BE2C (cell line): ENCODE measurements around the gene TPST1. TPM values are rescaled to one million over a fixed set of nuclear protein-coding genes. Genes with fewer than 3 reads are reported as not detected.
A peak's percentile ranks its signal among the peaks of the same experiment; 100 is the strongest.
"Not testable (repeated sequence)": the region's sequence is repeated elsewhere in the genome, so short reads cannot be mapped to it uniquely, and the experiment has no call there.

Experiments used
- DNase-seq: peaks from one replicate; pipeline ENCODE4 v3.0.0-alpha.2; 2020
- H3K27me3 ChIP-seq: fragments of 250-450 bp; sonication (Bioruptor Pico); 2 replicates; pipeline ENCODE4 v1.5.1; 2020; ENCODE audit warnings: mild to moderate bottlenecking
- H3K36me3 ChIP-seq: fragments of 250-450 bp; sonication (Bioruptor Pico); 2 replicates; pipeline ENCODE4 v1.5.1; 2020; ENCODE audit warnings: mild to moderate bottlenecking
- H3K4me1 ChIP-seq: fragments of 250-450 bp; sonication (Bioruptor Pico); 2 replicates; pipeline ENCODE4 v1.5.1; 2020
- H3K4me3 ChIP-seq: 2 replicates; pipeline ENCODE4 v1.5.1; 2011; ENCODE audit warnings: low read depth, low read length
- H3K9me3 ChIP-seq: fragments of 250-450 bp; sonication (Bioruptor Pico); 2 replicates; pipeline ENCODE4 v1.5.1; 2020
- polyA plus RNA-seq: library from polyadenylated mRNA; unstranded; fragments of >200 nt; gene quantifications from one replicate; pipeline ENCODE4 v1.2.1, GENCODE V29; 2012; ENCODE audit warnings: low read depth, missing spikeins; ENCODE audit not compliant: insufficient read length, insufficient read depth
- TF ChIP-seq, protein P1 (sequence below): IDR thresholded peaks from 2 replicates; pipeline ENCODE4 v1.5.1; 2012; ENCODE audit warnings: mild to moderate bottlenecking, low read depth, low read length

Gene TPST1
- polyA plus RNA-seq = 21.7 TPM

- no peaks in the 10 kb centered on the region for H3K27me3 ChIP-seq
- H3K4me1 ChIP-seq = peaks cover 5% of the 10 kb centered on the region
- H3K36me3 ChIP-seq = no peaks in the 10 kb centered on the region
- peak; percentile 97 for DNase-seq
- no peaks in the 10 kb centered on the region for H3K9me3 ChIP-seq
- H3K4me3 ChIP-seq = peak within 1 kb of the TSS; percentile 89
- TF ChIP-seq, protein P1, sequence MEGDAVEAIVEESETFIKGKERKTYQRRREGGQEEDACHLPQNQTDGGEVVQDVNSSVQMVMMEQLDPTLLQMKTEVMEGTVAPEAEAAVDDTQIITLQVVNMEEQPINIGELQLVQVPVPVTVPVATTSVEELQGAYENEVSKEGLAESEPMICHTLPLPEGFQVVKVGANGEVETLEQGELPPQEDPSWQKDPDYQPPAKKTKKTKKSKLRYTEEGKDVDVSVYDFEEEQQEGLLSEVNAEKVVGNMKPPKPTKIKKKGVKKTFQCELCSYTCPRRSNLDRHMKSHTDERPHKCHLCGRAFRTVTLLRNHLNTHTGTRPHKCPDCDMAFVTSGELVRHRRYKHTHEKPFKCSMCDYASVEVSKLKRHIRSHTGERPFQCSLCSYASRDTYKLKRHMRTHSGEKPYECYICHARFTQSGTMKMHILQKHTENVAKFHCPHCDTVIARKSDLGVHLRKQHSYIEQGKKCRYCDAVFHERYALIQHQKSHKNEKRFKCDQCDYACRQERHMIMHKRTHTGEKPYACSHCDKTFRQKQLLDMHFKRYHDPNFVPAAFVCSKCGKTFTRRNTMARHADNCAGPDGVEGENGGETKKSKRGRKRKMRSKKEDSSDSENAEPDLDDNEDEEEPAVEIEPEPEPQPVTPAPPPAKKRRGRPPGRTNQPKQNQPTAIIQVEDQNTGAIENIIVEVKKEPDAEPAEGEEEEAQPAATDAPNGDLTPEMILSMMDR = peak; percentile 55
Measured at GRCh38 chr7:66204822-66205740, at the start of gene TPST1. Gene TPST1 (plus strand): TSS chr7:66205334. CDS start chr7:66240426, 35,092 bp downstream.

DNA sequence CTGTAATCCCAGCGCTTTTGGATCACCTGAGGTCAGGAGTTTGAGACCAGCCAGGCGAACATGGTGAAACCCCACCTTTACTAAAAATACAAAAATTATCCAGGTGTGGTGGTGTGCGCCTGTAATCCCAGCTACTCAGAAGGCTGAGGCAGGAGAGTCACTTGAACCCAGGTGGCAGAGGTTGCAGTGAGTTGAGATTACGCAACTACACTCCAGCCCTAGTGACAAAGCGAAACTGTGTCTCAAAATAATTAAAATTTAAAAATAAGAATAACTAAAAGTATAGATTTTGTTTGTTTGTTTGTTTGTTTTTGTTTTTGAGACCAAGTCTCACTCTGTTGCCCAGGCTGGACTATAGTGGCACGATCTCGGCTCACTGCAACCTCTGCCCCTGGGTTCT lies 49.1 kb upstream of the TPST1 start:
- H3K4me3 ChIP-seq, H3K9me3 ChIP-seq, H3K27me3 ChIP-seq, DNase-seq: not testable (repeated sequence)
- peaks cover 41% of the 10 kb centered on the region for H3K36me3 ChIP-seq
- H3K4me1 ChIP-seq = peaks cover 28% of the 10 kb centered on the region

DNA sequence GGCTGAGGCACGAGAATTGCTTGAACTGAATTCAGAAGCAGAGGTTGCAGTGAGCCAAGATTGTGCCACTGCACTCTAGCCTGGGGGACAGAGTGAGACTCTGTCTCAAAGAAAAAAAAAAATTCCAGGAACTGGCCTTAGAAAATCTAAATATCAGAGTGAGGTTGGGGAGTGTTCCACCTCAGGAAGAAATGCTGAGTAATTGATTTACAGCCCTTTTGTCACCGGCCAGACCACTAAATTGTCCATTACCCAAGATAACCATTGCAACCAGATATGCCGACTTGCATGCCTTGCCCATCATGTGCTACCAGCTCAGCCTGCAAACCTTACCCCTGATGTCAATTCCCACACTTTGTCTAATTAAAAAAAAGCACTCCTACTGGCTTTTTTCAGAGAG lies 48.1 kb upstream of the TPST1 start:
- no peaks in the 10 kb centered on the region; the same call in 1 of the 2 replicates for H3K9me3 ChIP-seq
- H3K36me3 ChIP-seq = peaks cover 38% of the 10 kb centered on the region
- H3K4me3 ChIP-seq = no peak overlapping the region
- TF ChIP-seq, protein P1 = no peak
- H3K27me3 ChIP-seq = no peaks in the 10 kb centered on the region
- H3K4me1 ChIP-seq = peaks cover 19% of the 10 kb centered on the region
- DNase-seq = peak; percentile 46

DNA sequence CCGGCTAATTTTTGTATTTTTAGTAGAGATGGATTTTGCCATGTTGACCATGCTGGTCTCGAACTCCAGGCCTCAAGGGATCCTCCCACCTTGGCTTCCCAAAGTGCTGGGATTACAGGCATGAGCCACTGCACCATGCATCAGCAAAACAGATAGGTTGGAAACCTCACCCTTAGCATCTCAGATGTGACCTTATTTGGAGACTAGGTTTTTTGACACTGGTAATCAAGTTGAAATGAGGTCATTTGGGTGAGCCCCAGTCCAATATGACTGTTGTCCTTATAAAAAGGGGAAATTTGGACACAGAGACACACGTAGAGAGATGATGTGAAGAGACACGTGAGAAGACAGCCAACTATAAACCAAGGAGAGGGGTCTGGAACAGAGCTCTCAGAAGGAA lies 42.5 kb upstream of the TPST1 start:
- H3K36me3 ChIP-seq = peaks cover 8% of the 10 kb centered on the region
- no peaks in the 10 kb centered on the region; the same call in 1 of the 2 replicates for H3K4me1 ChIP-seq
- TF ChIP-seq, protein P1 = no peak
- H3K4me3 ChIP-seq = no peak overlapping the region
- no peaks in the 10 kb centered on the region; the same call in 1 of the 2 replicates for H3K9me3 ChIP-seq
- DNase-seq = no peak
- no peaks in the 10 kb centered on the region for H3K27me3 ChIP-seq

DNA sequence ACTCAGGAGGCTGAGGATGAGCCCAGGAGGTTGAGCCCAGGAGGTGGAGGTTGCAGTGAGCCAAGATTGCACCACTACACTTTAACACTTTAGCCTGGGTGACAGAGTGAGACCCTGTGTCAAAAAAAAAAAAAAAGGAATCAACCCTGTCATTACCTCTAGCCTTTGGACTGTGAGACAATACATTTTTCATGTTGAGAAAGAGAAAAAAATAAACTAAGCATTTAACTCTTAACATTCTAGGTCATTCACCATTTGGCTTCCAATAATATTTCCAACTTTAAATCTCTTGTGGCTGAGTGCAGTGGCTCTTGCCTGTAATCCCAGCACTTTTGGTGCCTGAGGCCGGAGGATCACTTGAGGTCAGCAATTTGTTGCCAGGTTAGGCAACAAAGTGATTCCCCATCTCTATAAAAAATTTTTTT lies 41.9 kb upstream of the TPST1 start:
- peaks cover 5% of the 10 kb centered on the region for H3K36me3 ChIP-seq

DNA sequence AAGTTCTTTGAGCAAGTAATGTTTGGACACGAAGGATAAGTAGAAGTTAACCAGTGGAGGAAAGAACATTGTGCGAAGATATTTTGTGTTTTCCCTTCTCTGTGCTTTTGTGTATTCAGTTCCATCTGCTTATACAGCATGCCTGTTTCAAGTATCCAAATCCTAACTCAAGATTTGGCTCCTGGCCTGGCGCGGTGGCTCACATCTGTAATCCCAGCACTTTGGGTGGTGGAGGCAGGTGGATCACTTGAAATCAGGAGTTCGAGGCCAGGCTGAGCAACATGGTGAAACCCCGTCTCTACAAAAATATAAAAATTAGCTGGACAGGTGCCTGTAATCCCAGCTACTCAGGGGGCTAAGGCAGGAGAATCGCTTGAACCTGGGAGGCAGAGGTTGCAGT lies 40.8 kb upstream of the TPST1 start:
- no peaks in the 10 kb centered on the region; the same call in 1 of the 2 replicates for H3K4me1 ChIP-seq
- no peaks in the 10 kb centered on the region for H3K27me3 ChIP-seq
- H3K4me3 ChIP-seq = no peak overlapping the region
- H3K9me3 ChIP-seq = no peaks in the 10 kb centered on the region; the same call in 1 of the 2 replicates
- TF ChIP-seq, protein P1 = no peak
- DNase-seq = no peak
- H3K36me3 ChIP-seq = no peaks in the 10 kb centered on the region; the same call in 1 of the 2 replicates

More for the DNA sequence above, 41.9 kb upstream of the TPST1 start:
- TF ChIP-seq, protein P1 = no peak
- H3K4me1 ChIP-seq = no peaks in the 10 kb centered on the region; the same call in 1 of the 2 replicates
- H3K4me3 ChIP-seq = no peak overlapping the region
- no peak for DNase-seq
- no peaks in the 10 kb centered on the region; the same call in 1 of the 2 replicates for H3K9me3 ChIP-seq
- no peaks in the 10 kb centered on the region for H3K27me3 ChIP-seq
